Esophagus muscularis mucosa (tissue), 4 donors: Measurements from ENCODE around the gene PLCH1. TPM values are rescaled to one million over a fixed set of nuclear protein-coding genes. Genes with fewer than 3 reads are reported as not detected.

Experiments used
- DNase-seq: peaks from one replicate; pipeline ENCODE4 v3.0.0-alpha.2; 2017; ENCODE audit errors: extremely low spot score
- H3K27ac ChIP-seq, 4 donors: fragments of 200-600 bp; sonication (generic); replicated peaks in 1 of 4; 1 replicate in 3 of 4; 2 replicates in 1 of 4; pipeline ENCODE4 v1.5.1; 2016 to 2019; ENCODE audit warnings: mild to moderate bottlenecking in 1 of 4
- H3K27me3 ChIP-seq, 4 donors: fragments of 200-600 bp; sonication (generic); one replicate each; pipeline versions ENCODE4 v1.5.1 to v1.6.0; 2016 to 2019
- H3K36me3 ChIP-seq, 4 donors: fragments of 200-600 bp; sonication (generic); one replicate each; pipeline ENCODE4 v1.5.1; 2016 to 2019
- H3K4me1 ChIP-seq, 4 donors: fragments of 200-600 bp; sonication (generic); one replicate each; pipeline ENCODE4 v1.5.1; 2016 to 2019
- H3K4me3 ChIP-seq, 4 donors: fragments of 200-600 bp; sonication (generic); 1 replicate in 2 of 4; 2 replicates in 2 of 4; pipeline ENCODE4 v1.5.1; 2016 to 2019; ENCODE audit warnings: mild to moderate bottlenecking in 4 of 4, moderate library complexity in 1 of 4
- H3K9me3 ChIP-seq, 4 donors: fragments of 200-600 bp; sonication (generic); 1 replicate in 3 of 4; 2 replicates in 1 of 4; pipeline ENCODE4 v1.5.1; 2016 to 2019
- EP300 ChIP-seq: sonication (generic); formaldehyde crosslinking; IDR thresholded peaks from one replicate; pipeline ENCODE4 v1.6.1; 2017; ENCODE audit warnings: antibody characterized with exemption
- POLR2A ChIP-seq: fragments of 450-650 bp; IDR thresholded peaks from one replicate; pipeline ENCODE4 v1.6.1; 2017; ENCODE audit warnings: antibody characterized with exemption, moderate library complexity, mild to moderate bottlenecking, low read depth
- POLR2AphosphoS5 ChIP-seq, 2 donors: sonication (generic); formaldehyde crosslinking; IDR thresholded peaks; one replicate each; pipeline ENCODE4 v1.6.1; 2017; ENCODE audit warnings: antibody characterized with exemption in 2 of 2
- WGBS: methylation state at CpG from one replicate; pipeline ENCODE4 v1.1.5; 2018; 5-methylcytosine and 5-hydroxymethylcytosine counted together
- intact Hi-C: fragments of 100-400 bp; cut with DNase I; formaldehyde crosslinking; loops from one replicate; pipeline ENCODE4 v1.15.1; 2023
- total RNA-seq, 4 donors: library from RNA; depleted of rRNA; stranded (reverse); fragments of >200 nt; gene quantifications; one replicate each; pipeline versions ENCODE4 v1.1.0 to v1.2.1, GENCODE V29; 2016
- TF ChIP-seq, protein P1 (sequence below), 3 experiments: fragments of 200-600 bp in 2 of 3; fragments of 450-650 bp in 1 of 3; sonication (generic) in 2 of 3; IDR thresholded peaks; one replicate each; pipeline ENCODE4 v1.5.1; 2017 to 2019; ENCODE audit warnings: antibody characterized with exemption in 3 of 3, mild to moderate bottlenecking in 2 of 3, moderate library complexity in 1 of 3

The PLCH1 gene
- total RNA-seq, 4 donors from 2014 or later = under 0.01 to 0.52 (median 0.36) TPM

GRCh38 chr3:155772801-155773200, 27.9 kb upstream of the PLCH1 start:
- Histone ChIP-seq H3K9me3 (no peaks in the 10 kb centered on the region), H3K36me3 (peaks cover 0 to 29% (median 9%) of the 10 kb centered on the region in 4 donors), H3K4me3 (no peak overlapping the region), H3K27ac (no peak overlapping the region), H3K27me3 (no peaks in the 10 kb centered on the region), H3K4me1 (peaks cover 0 to 15% (median 12%) of the 10 kb centered on the region in 4 donors)
- no peak for DNase-seq
- 82% methylated on average over 1 of the region's 1 CpG for WGBS
- intact Hi-C loops = no loop called here
- TF ChIP-seq EP300 (no peak), POLR2AphosphoS5 (IDR thresholded peaks at IDR 0.05) (no peak), POLR2A (no peak)
- TF ChIP-seq, protein P1, sequence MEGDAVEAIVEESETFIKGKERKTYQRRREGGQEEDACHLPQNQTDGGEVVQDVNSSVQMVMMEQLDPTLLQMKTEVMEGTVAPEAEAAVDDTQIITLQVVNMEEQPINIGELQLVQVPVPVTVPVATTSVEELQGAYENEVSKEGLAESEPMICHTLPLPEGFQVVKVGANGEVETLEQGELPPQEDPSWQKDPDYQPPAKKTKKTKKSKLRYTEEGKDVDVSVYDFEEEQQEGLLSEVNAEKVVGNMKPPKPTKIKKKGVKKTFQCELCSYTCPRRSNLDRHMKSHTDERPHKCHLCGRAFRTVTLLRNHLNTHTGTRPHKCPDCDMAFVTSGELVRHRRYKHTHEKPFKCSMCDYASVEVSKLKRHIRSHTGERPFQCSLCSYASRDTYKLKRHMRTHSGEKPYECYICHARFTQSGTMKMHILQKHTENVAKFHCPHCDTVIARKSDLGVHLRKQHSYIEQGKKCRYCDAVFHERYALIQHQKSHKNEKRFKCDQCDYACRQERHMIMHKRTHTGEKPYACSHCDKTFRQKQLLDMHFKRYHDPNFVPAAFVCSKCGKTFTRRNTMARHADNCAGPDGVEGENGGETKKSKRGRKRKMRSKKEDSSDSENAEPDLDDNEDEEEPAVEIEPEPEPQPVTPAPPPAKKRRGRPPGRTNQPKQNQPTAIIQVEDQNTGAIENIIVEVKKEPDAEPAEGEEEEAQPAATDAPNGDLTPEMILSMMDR (IDR thresholded peaks at IDR 0.05) = no peak

GRCh38 chr3:155771126-155771525, 26.3 kb upstream of the PLCH1 start:
- 97% methylated on average over 6 of the region's 6 CpGs for WGBS
- peaks cover 3 to 35% (median 14%) of the 10 kb centered on the region in 4 donors for H3K36me3 ChIP-seq
- H3K27me3 ChIP-seq = no peaks in the 10 kb centered on the region
- TF ChIP-seq POLR2A = no peak
- TF ChIP-seq EP300 = no peak
- no peak for TF ChIP-seq POLR2AphosphoS5 (IDR thresholded peaks at IDR 0.05)
- TF ChIP-seq, protein P1 (IDR thresholded peaks at IDR 0.05) = no peak
- H3K27ac ChIP-seq = no peak overlapping the region
- H3K9me3 ChIP-seq = no peaks in the 10 kb centered on the region
- DNase-seq = no peak
- no peak overlapping the region for H3K4me3 ChIP-seq
- intact Hi-C loops = no loop called here
- H3K4me1 ChIP-seq = peaks cover 0 to 15% (median 12%) of the 10 kb centered on the region in 4 donors

GRCh38 chr3:155766206-155766605, 21.3 kb upstream of the PLCH1 start:
- no peaks in the 10 kb centered on the region for H3K9me3 ChIP-seq
- DNase-seq = no peak
- H3K4me1 ChIP-seq = no peaks in the 10 kb centered on the region
- no peaks in the 10 kb centered on the region for H3K27me3 ChIP-seq
- 67% methylated on average over 1 of the region's 1 CpG for WGBS
- no peak overlapping the region for H3K4me3 ChIP-seq
- H3K27ac ChIP-seq = no peak overlapping the region
- TF ChIP-seq, protein P1 (IDR thresholded peaks at IDR 0.05) = no peak
- TF ChIP-seq POLR2AphosphoS5 (IDR thresholded peaks at IDR 0.05) = no peak
- no peak for TF ChIP-seq EP300
- no peak for TF ChIP-seq POLR2A
- intact Hi-C loops = no loop called here
- peaks cover 3 to 34% (median 17%) of the 10 kb centered on the region in 4 donors for H3K36me3 ChIP-seq

DNA sequence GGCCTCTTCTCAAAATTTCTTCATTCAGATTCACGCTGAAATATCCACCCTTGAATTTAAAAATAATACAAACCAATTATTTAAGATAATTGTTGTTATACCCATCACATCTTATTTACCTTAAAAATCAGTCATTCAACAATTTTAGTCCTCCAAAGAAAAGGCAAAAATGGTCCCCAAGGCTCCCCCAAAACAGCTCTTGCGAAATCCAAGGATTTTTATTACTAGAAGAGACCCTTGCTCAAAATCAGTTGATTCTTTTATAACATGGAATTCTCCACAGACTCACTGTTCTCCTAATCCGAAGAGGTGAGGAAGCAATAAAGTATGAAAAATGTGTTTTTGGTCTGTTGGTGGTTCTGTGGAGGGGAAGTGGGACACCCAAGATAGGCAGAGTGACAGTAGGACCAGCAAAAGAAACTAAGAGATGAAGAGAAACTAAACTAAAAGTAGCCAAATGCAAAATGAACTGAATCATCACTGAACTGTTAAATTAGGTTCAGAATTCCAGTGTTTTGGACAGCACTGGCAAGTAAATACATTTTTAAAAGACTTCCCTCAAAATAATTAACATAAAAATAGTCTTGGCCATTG, 19.1 kb upstream of the PLCH1 start:
- Histone ChIP-seq H3K27me3 (no peaks in the 10 kb centered on the region), H3K36me3 (peaks cover 3 to 37% (median 12%) of the 10 kb centered on the region in 4 donors), H3K9me3 (no peaks in the 10 kb centered on the region), H3K4me1 (no peaks in the 10 kb centered on the region), H3K4me3 (no peak overlapping the region), H3K27ac (no peak overlapping the region)
- DNase-seq = no peak
- intact Hi-C loops = no loop called here
- 88% methylated on average over 3 of the region's 3 CpGs for WGBS
- TF ChIP-seq POLR2A (no peak), POLR2AphosphoS5 (IDR thresholded peaks at IDR 0.05) (no peak)
- TF ChIP-seq, protein P1 (IDR thresholded peaks at IDR 0.05) = no peak

- H3K4me1 ChIP-seq = no peaks in the 10 kb centered on the region
- no peak overlapping the region for H3K4me3 ChIP-seq
- no peaks in the 10 kb centered on the region for H3K27me3 ChIP-seq
- H3K36me3 ChIP-seq = peaks cover 0 to 44% (median 12%) of the 10 kb centered on the region in 4 donors
- 94% methylated on average over 4 of the region's 4 CpGs for WGBS
- TF ChIP-seq POLR2A = no peak
- no peak for TF ChIP-seq EP300
- TF ChIP-seq POLR2AphosphoS5 (IDR thresholded peaks at IDR 0.05) = no peak
- TF ChIP-seq, protein P1 (IDR thresholded peaks at IDR 0.05) = no peak
- H3K27ac ChIP-seq = no peak overlapping the region
- intact Hi-C loops = no loop called here
- no peak for DNase-seq
- H3K9me3 ChIP-seq = no peaks in the 10 kb centered on the region
Measured at GRCh38 chr3:155760653-155761052, 15.8 kb upstream of the PLCH1 start.
